GM19193 (cell line): ENCODE data around the gene PRSS3.

Source experiments
- POLR2A ChIP-seq: IDR thresholded peaks from 4 replicates; pipeline ENCODE4 v1.6.1; 2011; ENCODE audit not compliant: insufficient read depth, insufficient read length; ENCODE audit errors: extremely low read depth

The PRSS3 gene

GRCh38 chr9:33795281-33795680, at the start of gene PRSS3:
PRSS3 (plus strand) TSS chr9:33795561; CDS start chr9:33795574, 13 bp downstream.
- TF ChIP-seq POLR2A = no peak

GRCh38 chr9:33748633-33749304, 46.6 kb upstream of the PRSS3 start:
- TF ChIP-seq POLR2A = no peak

DNA sequence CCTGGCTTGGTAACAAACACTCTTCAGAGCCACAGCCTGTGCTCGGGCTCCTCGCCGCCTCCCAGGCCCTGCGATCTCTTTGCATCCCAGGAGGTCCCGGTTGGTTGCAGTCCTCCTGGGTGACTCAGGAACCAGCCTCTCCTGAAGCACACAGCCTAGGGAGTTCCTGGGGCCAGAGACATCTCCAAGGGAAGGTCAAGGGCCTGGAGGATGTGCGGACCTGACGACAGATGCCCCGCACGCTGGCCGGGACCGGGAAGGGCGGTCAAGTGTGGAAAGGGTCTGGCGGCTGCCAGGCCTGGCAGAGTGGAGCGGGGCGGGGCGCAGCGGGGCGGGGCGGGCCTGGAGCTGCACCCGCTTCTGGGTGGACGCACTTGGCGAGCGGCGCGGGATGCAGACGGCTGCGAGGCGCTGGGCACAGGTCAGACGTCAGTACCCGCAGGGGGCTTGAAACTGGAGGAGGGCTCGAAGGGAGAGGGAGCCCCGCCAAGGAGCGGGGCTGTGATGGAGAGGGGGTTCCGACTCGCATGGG, 45.0 kb upstream of the PRSS3 start:
- TF ChIP-seq POLR2A = no peak

DNA sequence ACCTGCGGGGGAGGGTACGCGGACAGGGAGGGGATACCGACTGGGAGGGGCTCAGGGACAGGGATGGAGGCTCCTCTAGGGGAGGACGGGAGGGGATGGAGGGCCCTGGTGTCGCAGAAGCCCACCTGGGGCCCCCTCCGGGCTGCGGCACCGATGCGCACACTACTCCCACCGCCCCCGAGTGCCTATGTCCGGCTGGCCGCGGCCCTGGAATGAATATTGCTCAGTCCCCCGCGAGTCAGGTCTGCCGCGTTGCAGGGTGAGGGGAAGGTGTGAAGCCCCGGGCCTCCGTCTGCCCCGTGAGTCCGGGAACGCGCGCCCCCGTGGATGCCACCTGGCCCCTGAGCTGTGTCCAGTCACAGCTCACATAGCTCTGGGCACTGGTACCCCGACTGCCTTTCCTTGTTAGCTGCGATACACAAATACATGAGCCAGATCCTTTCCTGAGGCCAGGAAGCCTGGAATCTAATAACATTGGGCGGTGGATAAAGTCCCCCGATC, 44.5 kb upstream of the PRSS3 start:
- no peak for TF ChIP-seq POLR2A

DNA sequence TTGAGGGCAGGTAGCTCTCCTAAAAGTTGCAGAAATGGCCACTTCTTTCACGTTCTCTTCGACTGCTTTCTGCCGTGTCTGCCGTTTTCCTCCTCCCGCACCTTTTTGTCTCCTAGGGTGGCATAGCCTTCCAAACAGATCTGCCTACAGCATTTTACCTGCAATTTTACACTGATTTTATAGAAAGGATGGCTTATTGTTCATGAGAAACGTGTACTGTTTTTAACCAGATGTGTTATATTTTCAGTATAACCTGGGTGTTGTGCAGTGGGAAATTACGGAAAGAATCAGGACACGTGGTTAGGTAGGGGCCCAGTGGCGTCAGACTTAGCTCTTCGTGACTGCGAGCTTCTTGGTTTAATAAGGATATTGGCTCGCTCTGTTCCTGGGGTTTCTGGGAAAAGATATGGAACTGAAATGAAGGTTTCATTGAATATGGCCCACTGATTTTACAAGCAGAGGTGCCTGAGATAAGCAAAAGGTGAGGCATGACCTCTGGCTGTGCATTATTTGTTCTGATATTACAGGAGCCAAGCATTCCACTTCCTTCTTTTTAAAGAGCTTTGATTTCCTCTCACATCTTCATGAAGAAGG, 43.7 kb upstream of the PRSS3 start:
- TF ChIP-seq POLR2A = no peak

DNA sequence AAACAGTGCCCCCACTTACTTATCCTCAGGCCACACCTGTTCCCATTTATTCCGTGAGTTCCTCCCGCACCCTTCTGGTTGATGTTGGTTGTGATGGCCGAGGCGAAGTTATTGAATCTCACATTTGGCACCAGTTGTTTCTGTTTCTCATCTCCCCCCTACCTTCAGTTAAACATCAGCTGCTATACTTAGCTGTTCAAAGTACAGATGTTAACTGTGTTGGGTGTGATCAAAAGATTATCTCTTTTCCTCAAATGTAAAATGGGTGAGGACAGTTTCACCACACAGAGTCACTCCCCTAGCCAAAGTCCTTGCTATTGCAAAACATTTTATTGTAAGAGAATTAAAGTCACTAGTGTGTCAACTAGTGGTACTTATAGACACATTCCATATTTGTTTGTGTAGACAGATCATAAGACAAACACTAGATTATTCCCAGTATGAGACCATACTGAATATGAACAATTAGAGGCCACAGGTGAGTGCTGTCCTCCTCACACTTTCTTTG, 43.2 kb upstream of the PRSS3 start:
- TF ChIP-seq POLR2A = no peak

GRCh38 chr9:33762343-33762742, 33.0 kb upstream of the PRSS3 start:
- no peak for TF ChIP-seq POLR2A

DNA sequence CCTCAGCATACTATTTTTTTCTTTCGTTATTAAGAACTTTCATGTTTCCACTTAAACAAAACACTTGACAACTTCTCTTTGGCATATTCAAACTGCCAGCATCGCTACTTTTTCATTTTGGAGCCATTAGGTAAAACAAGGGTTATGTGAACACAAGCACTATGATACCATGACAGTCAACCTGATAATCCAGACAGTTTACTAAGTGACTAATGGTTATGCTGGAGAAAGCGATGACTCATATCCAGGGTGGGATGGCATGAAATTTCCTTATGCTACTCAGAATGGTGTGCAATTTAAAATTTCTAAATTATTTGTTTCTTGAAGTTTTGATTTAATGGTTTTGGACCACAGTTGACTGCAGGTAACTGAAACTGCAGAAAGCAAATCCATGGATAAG, 29.9 kb upstream of the PRSS3 start:
- no peak for TF ChIP-seq POLR2A

- no peak for TF ChIP-seq POLR2A
Measured at GRCh38 chr9:33776578-33776977, 18.8 kb upstream of the PRSS3 start.

DNA sequence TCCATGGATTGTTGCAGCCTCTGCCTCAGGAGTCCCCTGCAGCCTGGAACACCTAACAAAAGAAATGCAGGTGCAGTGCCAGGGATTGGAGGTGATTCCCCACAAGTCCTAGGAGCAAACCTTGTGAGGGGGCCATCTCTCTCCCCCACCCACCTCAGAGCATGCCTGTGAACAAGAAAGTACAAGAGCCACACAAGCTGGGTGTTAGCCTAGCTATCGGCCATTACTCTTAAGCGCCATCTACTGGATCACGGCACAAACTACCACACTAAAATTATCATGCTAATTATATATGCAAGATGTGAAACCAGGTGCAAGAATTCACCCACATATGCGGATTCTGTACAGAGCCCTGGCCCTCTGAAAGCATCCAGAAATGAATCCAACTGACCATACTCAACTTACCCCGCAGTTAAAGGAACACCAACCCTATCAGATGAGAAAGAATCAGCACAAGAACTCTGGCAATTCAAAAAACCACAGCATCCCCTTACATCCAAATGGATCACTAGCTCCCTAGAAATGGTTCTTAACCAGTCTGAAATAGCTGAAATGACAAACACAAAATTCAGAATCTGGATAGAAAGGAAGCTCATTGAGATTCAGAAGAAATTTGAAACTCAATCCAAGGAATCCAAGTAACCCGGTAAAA, 16.5 kb upstream of the PRSS3 start:
- TF ChIP-seq POLR2A = no peak

DNA sequence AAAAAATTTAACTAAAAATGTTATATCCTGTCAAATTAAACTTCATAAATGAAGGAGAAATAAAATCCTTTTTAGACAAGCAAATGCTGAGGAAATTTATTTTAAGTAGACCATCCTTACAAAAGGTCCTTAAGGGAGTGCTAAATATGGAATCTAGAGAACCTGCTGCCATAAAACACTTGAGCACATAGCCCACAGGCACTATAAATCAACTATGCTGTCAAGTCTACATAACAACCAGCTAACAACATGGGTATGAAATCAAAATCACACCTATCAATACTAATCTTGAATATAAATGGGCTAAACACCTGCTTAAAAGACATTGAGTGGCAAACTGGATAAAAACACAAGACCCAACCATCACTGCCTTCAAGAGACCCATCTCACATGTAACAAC, 15.1 kb upstream of the PRSS3 start:
- TF ChIP-seq POLR2A = no peak

DNA sequence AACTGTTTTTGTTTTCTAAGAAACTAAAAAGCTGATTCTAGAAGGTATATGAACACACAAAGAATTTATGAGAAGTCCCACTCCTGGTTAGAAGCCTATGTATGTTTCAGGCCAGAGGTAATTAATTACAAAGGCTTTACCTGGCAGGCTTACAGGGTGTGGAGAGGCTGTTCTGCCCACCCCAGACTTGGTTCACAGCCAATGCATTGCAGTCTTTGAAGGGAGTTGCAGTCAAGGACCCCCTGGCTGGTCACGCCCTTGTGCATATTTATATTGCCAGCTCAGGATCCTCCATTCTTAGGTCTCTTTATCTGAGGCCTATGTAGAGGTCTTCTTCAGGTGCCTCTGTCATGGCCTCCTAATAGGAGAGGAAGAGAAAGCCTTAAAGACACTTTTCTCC, 13.6 kb upstream of the PRSS3 start:
- no peak for TF ChIP-seq POLR2A

DNA sequence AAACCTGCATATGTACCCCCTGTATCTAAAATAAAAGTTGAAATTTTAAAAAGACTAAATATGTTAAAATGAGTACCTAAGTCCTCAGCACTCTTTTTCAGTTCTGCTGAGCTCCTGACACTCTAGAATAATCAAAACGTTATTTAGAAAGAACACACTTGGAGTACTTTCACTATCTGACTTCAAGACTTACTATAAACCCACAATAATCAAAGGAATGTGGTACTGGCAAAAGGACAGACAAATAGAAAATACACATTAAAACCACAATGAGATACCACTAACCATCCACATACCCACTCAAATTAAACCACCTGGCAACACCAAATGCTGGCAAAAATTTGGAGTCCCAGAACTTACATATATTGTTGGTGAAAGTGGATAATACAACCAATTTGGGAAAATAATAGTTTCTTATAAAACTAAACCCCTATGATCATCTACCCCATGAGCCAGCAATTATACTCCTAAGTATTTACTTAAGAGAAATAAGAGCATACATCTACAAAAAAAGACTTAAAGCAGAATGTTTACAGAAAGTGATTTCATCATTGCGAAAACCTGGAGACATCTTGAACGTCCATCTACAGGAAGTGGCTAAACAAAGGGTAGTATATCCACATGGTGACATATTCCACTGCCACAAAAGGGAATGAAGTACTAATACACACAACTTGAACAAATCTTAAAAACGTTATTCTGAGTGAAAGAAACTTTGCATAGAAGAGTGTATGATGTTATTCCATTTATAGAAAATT, 12.8 kb upstream of the PRSS3 start:
- no peak for TF ChIP-seq POLR2A

- no peak for TF ChIP-seq POLR2A
Measured at GRCh38 chr9:33785914-33786313, 9.4 kb upstream of the PRSS3 start.

- no peak for TF ChIP-seq POLR2A
Measured at GRCh38 chr9:33786681-33787080, 8.7 kb upstream of the PRSS3 start.
